ENCODE data around the gene EDRF1. TPM values are rescaled to one million over a fixed set of nuclear protein-coding genes. Genes with fewer than 3 reads are reported as not detected.

EDRF1 gene
- total RNA-seq, 1 experiment from 2014 or later, result 32.9 TPM

- ChIA-PET CTCF (interaction anchor here (0.6 kb wide), 1 partner anchor 363 kb away, joined by 3 read pairs; no protein-coding TSS in a partner anchor), POLR2A (no interaction called here)
- Mint-ChIP-seq H3K4me1 (no peaks in the 10 kb centered on the region), H3K36me3 (peaks cover 5% of the 10 kb centered on the region; the same call in 1 of the 2 replicates), H3K27ac (no peak overlapping the region), H3K4me3 (no peak overlapping the region), H3K27me3 (ENCODE audit: low read depth) (peaks cover 12% of the 10 kb centered on the region), H3K9me3 (peaks cover 29% of the 10 kb centered on the region)
- TF ChIP-seq RELA (CRISPR knock-in tag; IDR thresholded peaks at IDR 0.05; ENCODE audit: borderline replicate concordance) (no peak), AFF4 (CRISPR knock-in tag; IDR thresholded peaks at IDR 0.05; ENCODE audit: borderline replicate concordance) (no peak), PRDM15 (CRISPR knock-in tag; IDR thresholded peaks at IDR 0.05) (peak; percentile 34; the same call in 1 of the 2 replicates), RORB (CRISPR knock-in tag; IDR thresholded peaks at IDR 0.05) (no peak)
- DNase-seq (ENCODE audit: low spot score), result no peak
- no peak for ATAC-seq
Observed at GRCh38 chr10:125679436-125679835, 40.1 kb upstream of the EDRF1 start.

GRCh38 chr10:125683063-125683462 is 36.4 kb upstream of the EDRF1 start, which contains the start of gene TEX36:
TEX36 (minus strand) TSS chr10:125683163; CDS start chr10:125682989, 174 bp downstream.
- Mint-ChIP-seq H3K27ac (no peak within 1 kb of the TSS), H3K27me3 (ENCODE audit: low read depth) (peaks cover 3% of the 10 kb centered on the region), H3K9me3 (peaks cover 3% of the 10 kb centered on the region; the same call in 1 of the 2 replicates), H3K36me3 (no peaks in the 10 kb centered on the region), H3K4me1 (no peaks in the 10 kb centered on the region), H3K4me3 (no peak within 1 kb of the TSS)
- no peak for ATAC-seq
- CTCF ChIA-PET, result no interaction called here
- DNase-seq (ENCODE audit: low spot score), result no peak
- POLR2A ChIA-PET, result no interaction called here
- TF ChIP-seq CBFB (CRISPR knock-in tag; IDR thresholded peaks at IDR 0.05; ENCODE audit: low read depth) (no peak), SMAD3 (CRISPR knock-in tag; IDR thresholded peaks at IDR 0.05; ENCODE audit: borderline replicate concordance) (no peak), FOXK1 (CRISPR knock-in tag; IDR thresholded peaks at IDR 0.05) (no peak), STAT6 (CRISPR knock-in tag; conservative IDR thresholded peaks at IDR 0.05; ENCODE audit: low read depth) (no peak), EMX1 (CRISPR knock-in tag; IDR thresholded peaks at IDR 0.05) (no peak), E2F4 (CRISPR knock-in tag; IDR thresholded peaks at IDR 0.05; ENCODE audit: borderline replicate concordance, low read depth) (no peak), ZNF512 (CRISPR knock-in tag; IDR thresholded peaks at IDR 0.05; ENCODE audit: borderline replicate concordance) (no peak), NFYB (CRISPR knock-in tag; conservative IDR thresholded peaks at IDR 0.05; ENCODE audit: low read depth) (no peak), GRHL2 (CRISPR knock-in tag; IDR thresholded peaks at IDR 0.05; ENCODE audit: insufficient replicate concordance, severe bottlenecking) (no peak), PREB (CRISPR knock-in tag; IDR thresholded peaks at IDR 0.05; ENCODE audit: borderline replicate concordance) (no peak), ZNF423 (CRISPR knock-in tag; IDR thresholded peaks at IDR 0.05) (no peak), ATF1 (CRISPR knock-in tag; IDR thresholded peaks at IDR 0.05) (no peak), KAT7 (CRISPR knock-in tag; IDR thresholded peaks at IDR 0.05; ENCODE audit: borderline replicate concordance) (no peak), GTF2I (CRISPR knock-in tag; conservative IDR thresholded peaks at IDR 0.05) (no peak), E2F1 (CRISPR knock-in tag; IDR thresholded peaks at IDR 0.05) (no peak)
